ENCODE measurements around the gene ARMC5.
A peak's percentile ranks its signal among the peaks of the same experiment; 100 is the strongest.

ARMC5 gene

GRCh38 chr16:31461921-31462804 lies 2.9 kb downstream of the ARMC5 start:
- DNase-seq: no peak

DNA sequence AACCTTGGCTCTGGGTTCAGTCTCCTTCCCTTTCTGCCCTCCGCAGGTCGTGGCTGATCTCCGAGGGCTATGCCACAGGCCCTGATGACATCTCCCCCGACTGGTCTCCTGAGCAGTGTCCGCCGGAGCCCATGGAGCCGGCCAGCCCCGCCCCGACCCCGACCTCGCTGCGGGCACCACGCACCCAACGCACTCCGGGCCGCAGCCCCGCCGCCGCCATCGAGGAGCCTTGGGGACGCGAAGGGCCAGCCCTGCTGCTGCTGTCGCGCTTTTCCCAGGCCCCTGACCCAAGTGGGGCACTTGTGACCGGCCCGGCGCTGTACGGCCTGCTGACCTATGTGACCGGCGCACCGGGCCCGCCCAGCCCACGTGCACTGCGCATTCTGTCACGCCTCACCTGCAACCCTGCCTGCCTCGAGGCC lies 5.1 kb downstream of the ARMC5 start:
- DNase-seq: no peak

GRCh38 chr16:31464781-31465260 lies 5.5 kb downstream of the ARMC5 start:
- no peak for DNase-seq

DNA sequence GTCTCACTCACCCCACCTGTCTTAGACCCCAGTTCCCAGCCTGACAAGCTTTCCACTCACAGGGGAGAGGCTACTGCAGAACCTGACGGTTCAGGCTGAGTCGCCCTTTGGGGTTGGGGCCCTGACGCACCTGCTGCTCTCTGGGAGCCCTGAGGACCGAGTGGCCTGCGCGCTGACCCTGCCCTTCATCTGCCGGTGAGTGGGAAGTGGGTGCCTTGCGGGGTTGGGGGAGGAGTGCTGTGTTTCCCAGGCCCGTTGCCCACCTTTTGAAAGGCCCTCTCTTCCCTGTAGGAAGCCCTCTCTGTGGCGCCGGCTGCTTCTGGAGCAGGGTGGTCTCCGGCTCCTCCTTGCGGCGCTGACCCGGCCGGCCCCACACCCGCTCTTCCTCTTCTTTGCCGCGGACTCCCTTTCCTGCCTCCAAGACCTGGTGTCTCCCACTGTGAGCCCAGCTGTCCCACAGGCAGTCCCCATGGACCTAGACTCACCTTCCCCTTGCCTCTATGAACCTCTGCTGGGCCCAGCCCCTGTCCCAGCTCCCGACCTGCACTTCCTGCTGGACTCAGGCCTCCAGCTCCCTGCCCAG lies 6.6 kb downstream of the ARMC5 start:
- DNase-seq: no peak

DNA sequence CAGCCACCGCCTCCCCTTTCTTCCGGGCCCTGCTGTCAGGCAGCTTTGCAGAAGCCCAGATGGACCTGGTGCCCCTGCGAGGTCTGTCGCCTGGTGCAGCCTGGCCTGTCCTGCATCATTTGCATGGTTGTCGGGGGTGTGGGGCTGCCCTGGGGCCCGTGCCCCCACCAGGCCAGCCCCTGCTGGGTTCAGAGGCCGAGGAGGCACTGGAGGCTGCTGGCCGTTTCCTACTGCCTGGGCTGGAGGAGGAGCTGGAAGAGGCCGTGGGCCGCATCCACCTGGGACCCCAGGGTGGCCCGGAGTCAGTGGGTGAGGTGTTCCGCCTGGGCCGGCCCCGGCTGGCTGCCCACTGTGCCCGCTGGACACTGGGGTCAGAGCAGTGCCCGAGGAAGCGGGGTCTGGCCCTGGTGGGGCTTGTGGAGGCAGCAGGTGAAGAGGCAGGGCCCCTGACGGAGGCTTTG lies 7.1 kb downstream of the ARMC5 start:
- no peak for DNase-seq

- no peak for DNase-seq
Measured at GRCh38 chr16:31467151-31467773, 8.0 kb downstream of the ARMC5 start.

- DNase-seq: no peak
Measured at GRCh38 chr16:31467858-31468257, 8.6 kb downstream of the ARMC5 start.

- DNase-seq: no peak
Measured at GRCh38 chr16:31470615-31471014, 11.3 kb downstream of the ARMC5 start.

DNA sequence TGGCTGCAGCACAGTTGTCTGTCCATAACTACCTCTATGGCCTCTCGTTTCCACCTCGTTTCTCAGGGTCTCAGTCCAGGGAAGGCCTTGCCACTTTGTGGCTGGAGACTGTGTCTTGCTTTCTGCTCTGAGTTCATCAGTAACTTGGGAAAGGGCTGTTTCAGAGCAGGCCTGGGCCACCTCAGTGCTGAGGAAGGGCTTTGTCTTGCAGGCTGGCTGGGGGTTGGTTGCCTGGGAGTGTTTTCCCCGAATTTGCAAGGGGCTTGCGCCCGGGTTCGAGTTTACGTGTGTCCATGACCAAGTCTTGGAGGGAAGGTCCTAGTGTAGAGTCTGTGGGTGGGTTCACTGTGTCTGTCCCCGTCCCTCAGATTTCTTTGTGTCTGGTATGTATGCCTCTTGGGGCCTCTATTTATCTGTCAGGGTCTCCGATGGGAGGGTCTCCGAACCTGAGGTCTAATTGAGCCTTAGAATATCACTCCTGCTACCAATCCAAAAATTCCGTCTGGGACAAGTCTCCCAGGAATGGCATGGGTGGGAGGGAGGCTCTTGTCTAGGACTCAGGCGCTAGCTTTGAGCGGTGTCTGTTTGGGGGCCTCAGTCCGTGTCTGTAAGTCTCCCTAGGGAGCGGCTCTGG lies 12.1 kb downstream of the ARMC5 start:
- DNase-seq: no peak

DNA sequence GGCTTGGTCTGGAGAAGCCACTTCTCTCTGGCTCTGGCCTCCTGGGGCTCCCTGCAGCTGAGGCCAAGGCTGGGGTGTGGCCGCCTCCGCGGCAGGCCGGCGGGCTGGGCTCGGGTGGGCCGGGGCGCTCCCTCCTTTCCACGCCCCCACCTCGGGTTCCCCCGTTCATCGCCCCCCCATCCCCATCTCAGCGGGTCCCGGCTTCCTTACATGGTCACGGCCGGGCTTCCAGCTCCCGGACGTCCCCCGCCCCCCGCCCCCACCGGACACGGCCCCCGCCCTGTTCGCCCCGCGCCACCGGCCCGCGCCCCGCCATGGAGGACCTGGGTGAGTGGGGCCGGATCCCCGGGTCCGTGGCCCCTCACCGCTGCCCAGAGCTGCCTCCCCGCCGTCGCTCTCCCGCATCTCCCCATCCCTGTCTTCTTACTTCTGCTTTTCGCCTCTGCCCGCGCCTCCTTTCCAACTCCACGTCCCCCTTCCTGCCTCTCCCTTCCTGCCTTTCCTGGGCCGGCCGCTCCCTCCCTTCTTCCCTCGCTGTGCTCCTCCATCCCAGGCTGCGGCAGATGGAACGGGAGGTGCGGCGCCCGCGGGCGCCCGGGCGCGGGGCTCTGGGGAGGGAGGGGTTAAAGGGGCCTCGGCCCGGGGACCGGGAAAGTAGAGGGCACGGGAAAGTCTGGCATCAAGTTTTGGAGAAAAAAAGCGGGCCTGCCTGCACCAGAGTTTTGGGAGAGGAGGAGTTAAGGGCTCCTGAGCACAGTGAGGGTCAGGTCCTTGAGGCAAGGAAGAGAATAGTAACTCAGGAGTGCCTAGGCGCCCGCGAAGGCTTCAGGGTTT lies 12.8 kb downstream of the ARMC5 start, which contains the start of gene TGFB1I1:
Gene TGFB1I1, plus strand, starts transcription at position 278 of the 834 bp plus-strand sequence. Its CDS starts 37 bp downstream, at position 315.
- DNase-seq: no peak

DNA sequence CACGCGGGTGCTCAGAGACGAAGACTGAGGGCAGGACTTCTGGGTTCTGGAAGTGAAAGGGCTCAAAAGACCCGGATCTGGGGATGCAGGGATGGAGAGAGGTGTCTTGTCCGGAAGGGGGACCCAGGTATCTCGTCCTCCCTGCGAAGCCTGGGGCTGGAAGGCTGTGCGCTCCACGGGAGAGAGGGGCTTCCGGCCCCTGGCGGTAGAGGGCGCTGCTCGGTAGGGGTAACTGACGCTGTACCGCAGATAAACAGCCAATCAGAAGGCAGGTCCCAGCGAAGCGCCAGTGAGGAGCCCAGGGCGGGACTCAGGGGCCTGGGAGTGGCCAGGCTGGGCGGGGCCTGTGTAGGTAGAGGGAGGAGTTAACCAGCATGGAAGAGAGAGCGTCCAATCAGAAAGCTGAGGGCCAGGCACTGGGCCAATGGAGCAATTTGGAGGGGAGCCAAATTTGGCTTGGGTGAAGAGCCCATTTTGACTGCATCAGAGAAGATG lies 13.5 kb downstream of the ARMC5 start:
- DNase-seq: peak; percentile 33

- DNase-seq: no peak
Measured at GRCh38 chr16:31473264-31473984, 14.1 kb downstream of the ARMC5 start.

DNA sequence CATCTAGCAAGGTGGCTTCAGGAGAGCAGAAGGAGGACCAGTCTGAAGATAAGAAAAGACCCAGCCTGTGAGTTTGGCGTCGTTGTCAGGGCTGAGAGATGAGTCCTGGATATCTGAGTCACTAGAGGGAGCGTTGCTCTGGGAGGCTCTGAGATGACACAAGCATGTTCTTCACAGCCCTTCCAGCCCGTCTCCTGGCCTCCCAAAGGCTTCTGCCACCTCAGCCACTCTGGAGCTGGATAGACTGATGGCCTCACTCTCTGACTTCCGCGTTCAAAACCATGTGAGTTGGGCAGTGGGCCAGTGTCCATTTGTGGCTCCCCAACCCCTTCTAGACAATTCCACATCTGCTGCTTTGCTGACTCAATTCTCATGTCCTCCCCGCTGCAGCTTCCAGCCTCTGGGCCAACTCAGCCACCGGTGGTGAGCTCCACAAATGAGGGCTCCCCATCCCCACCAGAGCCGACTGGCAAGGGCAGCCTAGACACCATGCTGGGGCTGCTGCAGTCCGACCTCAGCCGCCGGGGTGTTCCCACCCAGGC lies 14.9 kb downstream of the ARMC5 start:
- DNase-seq: no peak

DNA sequence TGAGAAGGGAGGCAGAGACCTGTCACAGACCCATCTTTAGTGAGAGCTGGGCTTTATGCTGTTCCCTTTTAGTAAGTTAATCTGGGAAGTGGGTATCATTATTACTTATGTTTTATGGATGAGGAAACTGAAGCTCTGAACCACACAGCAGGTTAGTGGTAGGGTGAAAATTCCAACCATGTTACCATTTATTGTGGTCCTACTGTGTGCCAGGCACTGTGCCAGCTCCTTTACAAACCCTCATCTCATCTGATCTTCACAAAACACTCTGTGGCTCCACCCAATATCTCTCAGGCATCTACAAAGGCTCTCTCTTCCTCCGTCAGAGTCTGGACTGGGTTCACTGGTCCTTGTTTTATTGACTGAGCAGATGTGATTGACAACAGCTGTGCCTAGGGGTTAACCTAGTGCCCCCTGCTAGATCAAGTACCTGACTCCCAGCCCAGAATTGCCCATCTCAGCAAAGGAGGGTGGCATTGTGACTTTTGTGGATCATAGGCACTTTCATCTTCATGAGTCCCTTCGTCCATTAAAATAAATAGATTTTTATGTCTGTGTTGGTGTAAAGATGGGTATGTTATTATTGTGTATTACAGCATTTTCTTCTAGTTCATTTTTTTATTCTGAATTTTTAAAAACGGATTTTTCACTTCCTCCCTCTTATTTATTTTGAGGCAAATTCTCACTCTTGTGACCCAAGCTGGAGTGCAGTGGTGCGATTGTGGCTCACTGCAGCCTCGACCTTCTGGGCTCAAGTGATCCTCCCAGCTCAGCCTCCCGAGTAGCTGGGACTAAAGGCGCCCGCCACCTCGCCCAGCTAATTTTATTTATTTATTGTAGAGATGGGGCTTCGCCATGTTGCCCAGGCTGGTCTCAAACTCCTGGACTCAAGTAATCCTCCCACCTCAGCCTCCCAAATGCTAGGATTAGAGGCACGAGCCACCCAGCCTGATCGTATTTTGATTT lies 15.8 kb downstream of the ARMC5 start:
- no peak for DNase-seq

- no peak for DNase-seq
Measured at GRCh38 chr16:31475946-31476302, 16.6 kb downstream of the ARMC5 start.

DNA sequence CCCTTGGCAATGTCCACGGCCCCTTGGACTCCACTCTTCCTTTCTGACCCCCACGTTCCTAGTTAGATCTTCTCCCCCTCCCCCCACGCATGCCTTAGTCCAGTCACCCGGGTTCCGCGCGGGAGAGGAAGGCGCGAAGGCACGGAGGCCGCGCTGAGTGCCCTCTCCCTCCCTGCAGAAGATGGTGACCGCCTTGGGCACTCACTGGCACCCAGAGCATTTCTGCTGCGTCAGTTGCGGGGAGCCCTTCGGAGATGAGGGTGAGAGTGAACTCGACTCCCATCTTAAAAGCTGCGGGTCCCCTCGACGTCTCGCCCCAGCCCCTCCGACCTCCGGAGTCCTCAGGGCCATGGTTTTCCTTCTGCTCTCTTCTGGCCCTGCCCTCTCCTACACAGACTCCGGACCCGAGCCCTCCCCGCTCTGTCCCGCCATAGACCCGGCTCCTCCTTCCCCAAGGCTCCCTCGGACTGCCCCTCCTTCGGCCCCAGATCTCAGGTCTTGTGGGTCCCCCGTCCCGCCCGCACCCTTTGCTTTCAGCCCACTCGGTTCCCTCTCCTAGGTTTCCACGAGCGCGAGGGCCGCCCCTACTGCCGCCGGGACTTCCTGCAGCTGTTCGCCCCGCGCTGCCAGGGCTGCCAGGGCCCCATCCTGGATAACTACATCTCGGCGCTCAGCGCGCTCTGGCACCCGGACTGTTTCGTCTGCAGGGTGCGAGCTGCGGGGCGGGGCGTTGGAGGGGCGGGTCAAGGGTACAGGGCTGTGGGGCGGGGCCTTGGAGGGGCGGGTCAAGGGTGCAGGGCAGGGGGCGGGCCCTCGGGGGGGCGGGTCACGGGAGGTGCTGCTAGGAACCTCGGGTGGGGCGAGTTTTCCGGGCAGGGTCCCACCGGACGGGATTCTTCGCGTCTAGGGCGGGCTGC lies 17.3 kb downstream of the ARMC5 start:
- DNase-seq: peak; percentile 90

- DNase-seq: peak; percentile 33
Measured at GRCh38 chr16:31477220-31478216, 18.2 kb downstream of the ARMC5 start.

Data from activated naive CD4-positive, alpha-beta T cell treated with anti-CD3 and anti-CD28 coated beads, Interleukin-2, amount 50 U/mL, for 16 hours (primary cell).